Upper lobe of left lung (tissue), 6 donors: ENCODE measurements around the gene TSPEAR. TPM values are rescaled to one million over a fixed set of nuclear protein-coding genes. Genes with fewer than 3 reads are reported as not detected.

Experiments used
- ATAC-seq, 2 donors: fragments of 200-7000 bp; cut with Tn5 transposase; one replicate each; pipeline ENCODE4 v1.9.1; 2022; ENCODE audit warnings: mild to moderate bottlenecking in 2 of 2, moderate library complexity in 2 of 2; ENCODE audit not compliant: low FRiP score in 2 of 2
- DNase-seq, 2 donors: peaks; one replicate each; pipeline ENCODE4 v3.0.0-alpha.2; 2019 to 2020
- H3K27ac ChIP-seq, 4 donors: fragments of 200-600 bp; sonication (generic); one replicate each; pipeline ENCODE4 v1.5.1; 2016 to 2019
- H3K27me3 ChIP-seq, 4 donors: fragments of 200-600 bp; sonication (generic); one replicate each; pipeline ENCODE4 v1.5.1; 2017 to 2019
- H3K36me3 ChIP-seq, 4 donors: fragments of 200-600 bp; sonication (generic); one replicate each; pipeline ENCODE4 v1.5.1; 2016 to 2019
- H3K4me1 ChIP-seq, 4 donors: fragments of 200-600 bp; sonication (generic); one replicate each; pipeline ENCODE4 v1.5.1; 2018 to 2019
- H3K4me3 ChIP-seq, 4 donors: fragments of 200-600 bp; sonication (generic); one replicate each; pipeline ENCODE4 v1.5.1; 2017 to 2019; ENCODE audit warnings: mild to moderate bottlenecking in 2 of 4, moderate library complexity in 1 of 4
- H3K9me3 ChIP-seq, 4 donors: fragments of 200-600 bp; sonication (generic); one replicate each; pipeline ENCODE4 v1.5.1; 2018 to 2019
- CTCF ChIP-seq, 6 experiments: fragments of 450-650 bp in 4 of 6; fragments of 200-600 bp in 2 of 6; sonication (generic) in 2 of 6; IDR thresholded peaks; one replicate each; pipeline ENCODE4 v1.5.1; 2016 to 2019; ENCODE audit warnings: antibody characterized with exemption in 6 of 6
- EP300 ChIP-seq, 4 donors: sonication (generic); formaldehyde crosslinking; IDR thresholded peaks; one replicate each; pipeline ENCODE4 v1.5.1; 2017; ENCODE audit warnings: antibody characterized with exemption in 4 of 4, control low read depth in 2 of 4
- POLR2A ChIP-seq, 4 donors: fragments of 450-650 bp; IDR thresholded peaks; one replicate each; pipeline ENCODE4 v1.5.1; 2016 to 2017; ENCODE audit warnings: antibody characterized with exemption in 4 of 4, mild to moderate bottlenecking in 2 of 4
- POLR2AphosphoS5 ChIP-seq, 2 donors: sonication (generic); formaldehyde crosslinking; IDR thresholded peaks; one replicate each; pipeline ENCODE4 v1.5.1; 2017; ENCODE audit warnings: antibody characterized with exemption in 2 of 2
- WGBS, 2 donors: methylation state at CpG; one replicate each; pipeline ENCODE4 v1.1.5; 2017 to 2018; 5-methylcytosine and 5-hydroxymethylcytosine counted together
- total RNA-seq, 6 donors: library from RNA; depleted of rRNA in 4 of 6; stranded (reverse); fragments of >200 nt in 4 of 6; gene quantifications; one replicate each; pipeline versions ENCODE4 v1.1.0 to v1.2.1, GENCODE V29; 2016 to 2021
- donor health status: DM: no; HTN: no; CAD: no; lungs with moderate emphysema.
- donor health status: DM: no; HTN: yes; CAD: no; lungs with severe emphysema.

The TSPEAR gene
- total RNA-seq, 6 donors from 2014 or later: 0.14 to 0.17 TPM; not detected in 4

- H3K27me3 ChIP-seq: no peaks in the 10 kb centered on the region
- no peak overlapping the region for H3K27ac ChIP-seq
- TF ChIP-seq EP300 (IDR thresholded peaks at IDR 0.05) (no peak), POLR2AphosphoS5 (IDR thresholded peaks at IDR 0.05) (no peak), CTCF (IDR thresholded peaks at IDR 0.05) (no peak), POLR2A (IDR thresholded peaks at IDR 0.05) (no peak)
- H3K9me3 ChIP-seq: no peaks in the 10 kb centered on the region
- H3K4me3 ChIP-seq: no peak overlapping the region
- WGBS, 2 donors: 79 to 81% methylated on average over 21 to 30 of the region's 30 CpGs
- DNase-seq (peak; percentile 12 to 58), ATAC-seq (no peak)
- H3K4me1 ChIP-seq: no peaks in the 10 kb centered on the region
- no peaks in the 10 kb centered on the region for H3K36me3 ChIP-seq
Measured at GRCh38 chr21:44531606-44532564, 179.5 kb downstream of the TSPEAR start.

- 86 to 92% methylated on average over 11 to 23 of the region's 23 CpGs for WGBS, 2 donors
- Histone ChIP-seq H3K4me3 (no peak overlapping the region), H3K4me1 (no peaks in the 10 kb centered on the region), H3K27me3 (no peaks in the 10 kb centered on the region), H3K36me3 (no peaks in the 10 kb centered on the region), H3K27ac (no peak overlapping the region), H3K9me3 (no peaks in the 10 kb centered on the region)
- DNase-seq (peak in 1 of 2 donors; percentile 15), ATAC-seq (no peak)
- TF ChIP-seq EP300 (IDR thresholded peaks at IDR 0.05) (no peak), POLR2AphosphoS5 (IDR thresholded peaks at IDR 0.05) (no peak), CTCF (IDR thresholded peaks at IDR 0.05) (no peak)
Measured at GRCh38 chr21:44530903-44531605, 180.3 kb downstream of the TSPEAR start.

GRCh38 chr21:44530221-44530902 is 181.0 kb downstream of the TSPEAR start:
- Histone ChIP-seq H3K36me3 (no peaks in the 10 kb centered on the region), H3K27ac (no peak overlapping the region), H3K4me3 (no peak overlapping the region), H3K27me3 (no peaks in the 10 kb centered on the region), H3K4me1 (no peaks in the 10 kb centered on the region), H3K9me3 (no peaks in the 10 kb centered on the region)
- ATAC-seq: no peak
- TF ChIP-seq EP300 (IDR thresholded peaks at IDR 0.05) (no peak), POLR2AphosphoS5 (IDR thresholded peaks at IDR 0.05) (no peak)
- DNase-seq: no peak
- WGBS, 2 donors: 93 to 97% methylated on average over 7 of the region's 7 CpGs

GRCh38 chr21:44529503-44530125 is 181.8 kb downstream of the TSPEAR start:
- Histone ChIP-seq H3K4me1 (no peaks in the 10 kb centered on the region), H3K27me3 (no peaks in the 10 kb centered on the region), H3K9me3 (no peaks in the 10 kb centered on the region), H3K4me3 (no peak overlapping the region), H3K36me3 (no peaks in the 10 kb centered on the region), H3K27ac (no peak overlapping the region)
- 76 to 80% methylated on average over 11 to 22 of the region's 23 CpGs for WGBS, 2 donors
- DNase-seq: peak in 1 of 2 donors; percentile 11
- no peak for ATAC-seq
- TF ChIP-seq POLR2AphosphoS5 (IDR thresholded peaks at IDR 0.05) (no peak), CTCF (IDR thresholded peaks at IDR 0.05) (no peak), POLR2A (IDR thresholded peaks at IDR 0.05) (no peak), EP300 (IDR thresholded peaks at IDR 0.05) (no peak)
